Fibroblast of skin of left quadriceps (primary cell): ENCODE results near the gene MYO5A.
A peak's percentile ranks its signal among the peaks of the same experiment; 100 is the strongest.
"Not testable (repeated sequence)": the region's sequence is repeated elsewhere in the genome, so short reads cannot be mapped to it uniquely, and the experiment has no call there.

Experiments used
- DNase-seq, 2 experiments: peaks; one replicate each; pipeline ENCODE4 v3.0.0-alpha.2; 2013; ENCODE audit warnings: low read depth in 2 of 2

MYO5A gene

DNA sequence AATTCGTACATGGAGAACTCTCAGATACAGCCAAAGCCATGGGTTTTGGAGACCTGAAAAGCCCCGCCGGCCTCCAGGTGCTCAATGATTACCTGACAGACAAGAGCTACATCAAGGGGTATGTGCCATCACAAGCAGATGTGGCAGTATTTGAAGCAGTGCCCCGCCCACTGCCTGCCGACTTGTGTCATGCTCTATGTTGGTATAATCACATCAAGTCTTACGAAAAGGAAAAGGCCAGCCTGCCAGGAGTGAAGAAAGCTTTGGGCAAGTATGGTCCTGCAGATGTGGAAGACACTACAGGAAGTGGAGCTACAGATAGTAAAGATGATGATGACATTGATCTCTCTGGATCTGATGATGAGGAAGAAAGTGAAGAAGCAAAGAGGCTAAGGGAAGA lies 23.5 kb downstream of the MYO5A start:
- no peak for DNase-seq

DNA sequence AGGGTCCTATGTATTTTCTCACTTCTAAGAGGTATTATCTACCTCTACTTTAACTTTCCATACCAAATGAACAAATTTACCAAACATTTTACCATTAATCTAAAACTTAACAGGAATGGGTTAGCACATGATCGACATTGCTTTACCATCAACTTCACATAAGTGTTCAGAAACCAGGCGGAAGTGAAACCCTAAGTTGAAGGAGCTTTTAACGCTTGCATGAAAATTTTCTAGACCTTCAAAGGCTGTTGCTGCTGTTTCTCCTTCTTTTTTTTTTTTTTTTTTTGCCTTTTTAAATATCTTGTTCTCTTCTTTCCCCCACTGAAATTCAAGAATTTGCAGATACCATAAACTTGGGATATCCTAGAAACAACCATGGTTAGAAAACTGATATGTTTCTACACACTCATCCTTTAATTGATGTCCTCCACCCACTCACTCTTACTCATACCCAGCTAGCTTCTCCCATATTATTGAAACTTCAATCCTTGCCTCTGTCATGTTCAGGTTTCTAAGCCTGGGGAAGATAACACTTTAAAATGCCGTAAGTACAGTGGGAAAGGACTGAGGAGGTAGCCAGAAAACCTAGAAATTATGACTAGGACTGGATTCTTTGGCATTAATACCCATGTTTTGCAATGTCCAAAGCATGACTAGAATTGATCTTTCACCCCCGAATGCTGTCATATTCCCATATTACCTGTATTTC lies 24.7 kb downstream of the MYO5A start:
- no peak for DNase-seq

DNA sequence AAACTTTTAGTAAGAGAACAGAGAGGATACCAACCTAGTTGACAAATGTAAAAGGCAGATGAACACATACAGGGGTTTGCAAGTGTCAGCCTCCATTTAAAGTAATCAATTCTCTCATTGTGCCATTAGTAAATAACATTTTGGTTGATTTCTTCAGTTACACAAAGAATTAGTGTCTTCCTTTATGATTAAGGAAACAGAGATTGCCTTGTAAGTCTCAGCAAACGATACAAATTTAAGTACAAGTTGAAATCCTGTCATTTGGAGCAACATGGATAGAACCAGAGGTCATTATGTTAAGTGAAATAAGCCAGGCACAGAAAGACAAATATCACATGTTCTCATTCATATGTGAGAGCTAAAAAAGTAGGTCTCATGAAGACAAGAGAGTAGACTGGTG lies 26.1 kb downstream of the MYO5A start:
- DNase-seq, result no peak

DNA sequence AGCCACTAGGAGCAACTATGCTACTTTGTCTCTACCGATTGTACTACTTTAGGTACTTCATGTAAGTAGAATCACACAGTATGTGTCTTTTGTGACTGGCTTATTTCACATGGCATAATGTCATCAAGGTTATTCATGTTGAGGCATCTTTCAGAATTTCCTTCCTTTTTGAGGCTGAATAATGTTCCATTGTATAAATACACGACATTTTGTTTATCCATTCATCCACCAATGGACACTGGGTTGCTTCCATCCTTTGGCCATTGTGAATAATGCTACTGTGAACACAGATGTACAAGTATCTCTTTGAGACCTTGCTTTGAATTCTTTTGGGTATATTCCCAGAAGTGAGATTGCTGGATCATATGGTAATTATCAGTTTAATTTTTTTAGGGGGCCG lies 29.2 kb downstream of the MYO5A start:
- no peak for DNase-seq

DNA sequence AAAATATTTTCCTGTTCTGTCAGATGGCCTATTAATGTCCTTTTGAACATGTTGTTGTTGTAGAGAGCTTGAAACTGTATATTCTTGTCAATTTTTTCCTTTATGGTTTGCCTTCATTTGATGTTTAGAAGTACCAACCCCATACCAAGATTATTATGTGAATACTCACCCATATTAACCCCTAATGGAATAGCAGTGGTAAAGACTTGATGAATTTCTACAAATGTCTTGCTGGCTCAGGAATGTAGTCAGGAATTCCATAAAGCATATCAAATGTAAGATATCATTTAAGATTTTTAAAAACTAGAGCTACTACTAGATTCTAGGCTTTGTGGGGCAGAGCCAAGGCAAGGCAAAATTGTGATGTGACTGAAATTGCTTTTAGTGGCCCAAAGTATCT lies 30.0 kb downstream of the MYO5A start:
- DNase-seq, result no peak

DNA sequence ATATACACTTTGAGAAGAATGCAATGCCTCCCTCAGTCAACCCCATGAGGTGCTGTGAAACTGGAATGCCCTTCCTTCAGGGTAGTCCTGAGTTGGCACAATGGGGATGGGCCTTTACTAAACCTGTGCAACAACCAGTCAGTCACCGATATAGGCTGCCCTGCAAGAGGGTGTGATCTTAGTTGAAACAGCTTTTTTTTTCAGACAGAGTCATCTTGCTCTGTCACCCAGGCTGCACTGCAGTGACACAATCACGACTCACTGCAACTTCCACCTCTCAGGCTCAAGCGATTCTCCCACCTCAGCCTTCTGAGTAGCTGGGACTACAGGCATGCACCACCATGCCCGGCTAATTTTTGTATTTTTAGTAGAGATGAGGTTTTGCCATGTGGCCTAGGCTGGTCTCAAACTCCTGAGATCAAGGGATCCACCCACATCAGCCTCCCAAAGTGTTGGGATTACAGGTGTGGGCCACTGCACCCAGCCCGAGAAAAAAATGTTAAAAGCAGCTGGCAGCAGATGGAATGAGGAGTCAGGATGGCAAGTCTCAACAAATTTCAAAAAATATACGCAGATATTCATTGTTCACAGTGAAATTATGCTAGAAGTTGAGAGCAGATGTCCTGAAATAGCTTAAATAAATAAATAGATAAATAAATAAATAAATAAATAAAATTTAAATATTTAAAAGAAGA lies 31.8 kb downstream of the MYO5A start:
- DNase-seq, result no peak

DNA sequence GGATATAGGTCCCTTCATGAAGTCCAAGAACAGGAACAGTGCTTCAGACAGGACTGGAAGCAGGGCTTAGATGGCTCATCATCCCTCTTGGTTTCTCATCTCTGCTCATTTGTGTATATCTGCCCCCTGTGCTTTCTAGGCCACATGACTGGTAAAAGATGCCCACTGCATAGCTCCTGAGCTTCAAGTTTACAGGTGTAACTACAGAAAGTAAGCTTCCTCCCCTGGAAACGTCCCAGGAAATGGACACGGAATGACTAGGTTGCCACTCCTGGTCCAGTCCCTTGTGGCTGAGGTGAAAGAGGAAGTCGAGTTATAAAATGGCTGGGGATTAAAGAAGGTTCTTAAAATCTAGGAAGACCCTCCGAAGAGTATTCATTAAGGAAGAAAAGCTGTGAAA lies 32.5 kb downstream of the MYO5A start:
- no peak for DNase-seq

DNA sequence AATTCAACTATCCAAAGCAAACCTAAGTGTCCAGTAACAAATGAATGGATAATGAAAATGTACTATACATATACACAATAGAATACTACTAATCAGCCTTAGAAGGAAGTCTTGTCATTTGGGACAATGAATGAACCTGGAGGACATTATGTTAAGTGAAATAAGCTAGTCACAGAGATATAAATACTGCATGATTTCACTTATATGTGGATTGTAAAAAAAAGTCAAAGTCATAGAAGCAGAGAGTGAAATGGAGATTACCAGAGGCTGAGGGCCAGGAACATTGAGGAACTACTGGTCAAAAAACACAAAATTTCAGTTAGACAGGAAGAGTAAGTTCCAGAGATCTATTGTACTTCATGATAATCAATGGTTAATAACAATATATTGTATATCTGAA lies 33.6 kb downstream of the MYO5A start:
- DNase-seq, result no peak

DNA sequence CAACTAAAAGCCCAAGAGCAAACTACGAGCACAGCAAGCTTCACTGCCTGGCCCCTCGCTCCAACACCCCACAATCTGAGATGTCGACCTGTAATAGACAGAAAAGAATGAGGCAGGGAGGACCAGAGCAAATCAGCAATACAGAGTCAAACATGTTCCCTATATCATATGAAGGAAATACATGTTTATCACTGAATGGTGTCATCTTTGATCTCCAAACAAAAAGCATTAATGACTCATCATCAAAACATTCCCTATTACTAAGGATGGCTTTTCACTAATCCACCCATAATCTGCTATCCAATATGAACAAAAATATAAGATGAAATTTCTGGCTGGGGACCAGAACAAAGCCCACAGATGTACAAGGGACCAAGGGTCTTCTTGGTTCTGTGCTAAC lies 34.7 kb downstream of the MYO5A start:
- DNase-seq, result no peak

DNA sequence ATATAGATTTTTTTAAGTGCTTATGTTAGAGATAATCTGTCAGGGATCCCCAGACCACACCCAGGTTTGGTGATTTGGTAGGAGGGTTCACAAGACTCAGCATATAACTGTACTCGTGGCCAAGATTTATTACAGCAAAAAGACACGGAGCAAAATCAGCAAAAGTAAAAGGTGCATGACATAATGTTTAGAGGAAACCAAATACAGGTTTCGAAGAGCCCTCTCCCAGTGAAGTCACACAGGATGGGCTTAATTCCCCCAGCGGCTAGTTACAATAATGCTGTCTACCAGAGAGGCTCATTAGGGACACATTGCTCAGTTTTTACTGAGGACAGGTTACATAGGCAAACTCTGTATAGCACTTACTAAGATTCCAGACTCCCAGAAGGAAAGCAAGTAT lies 36.5 kb downstream of the MYO5A start:
- DNase-seq, result no peak

DNA sequence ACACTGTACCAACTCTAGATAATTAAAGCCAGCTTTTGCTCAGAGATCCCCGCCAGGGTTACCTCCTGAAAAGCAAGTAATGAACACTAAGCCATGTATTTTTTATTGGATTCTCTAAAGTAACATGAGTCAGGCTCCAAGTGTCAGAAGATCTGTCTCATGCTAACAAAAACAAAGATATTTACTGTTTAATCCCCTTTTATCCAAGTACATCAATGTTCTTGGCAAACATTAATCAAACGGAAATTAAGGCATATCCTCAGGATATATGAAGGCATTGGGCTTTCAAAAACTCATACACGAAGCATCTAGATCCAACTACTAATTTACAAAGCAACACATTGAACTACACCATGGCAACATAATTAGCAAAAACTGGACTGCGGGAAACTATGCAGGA lies 37.2 kb downstream of the MYO5A start:
- no peak for DNase-seq

DNA sequence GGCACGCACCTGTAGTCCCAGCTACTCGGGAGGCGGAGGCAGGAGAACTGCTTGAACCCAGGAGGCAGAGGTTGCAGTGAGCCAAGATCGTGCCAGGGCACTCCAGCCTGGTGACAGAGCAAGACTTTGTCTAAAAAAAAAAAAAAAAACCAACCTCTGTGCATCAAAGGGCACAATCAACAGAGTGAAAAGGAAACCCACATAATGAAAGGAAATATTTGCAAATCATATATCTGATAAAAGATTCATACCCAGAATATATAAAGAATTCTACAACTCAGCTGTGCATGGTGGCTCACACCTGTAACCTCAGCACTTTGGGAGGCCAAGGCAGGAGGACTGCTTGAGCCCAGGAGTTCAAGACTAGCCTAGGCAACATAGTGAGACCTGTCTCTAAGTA lies 39.2 kb downstream of the MYO5A start:
- DNase-seq, result not testable (repeated sequence)

DNA sequence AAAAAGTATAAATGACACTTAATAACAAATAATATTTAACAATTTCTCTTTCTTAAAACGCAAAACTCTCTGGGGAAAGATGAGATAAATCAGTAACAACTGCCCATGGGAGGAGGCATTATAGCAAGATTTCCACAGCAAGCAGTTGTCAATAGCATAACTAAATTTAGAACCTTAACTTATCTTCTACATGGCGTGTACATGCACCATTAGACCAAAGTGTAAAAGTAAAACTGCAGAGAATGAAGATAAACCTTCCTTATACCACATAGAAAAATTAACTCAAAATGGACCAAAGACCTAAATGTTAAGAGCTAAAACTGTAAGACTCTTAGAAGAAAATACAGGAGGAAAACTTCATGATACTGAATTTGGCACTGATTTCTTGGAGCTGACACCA lies 39.9 kb downstream of the MYO5A start:
- no peak for DNase-seq

DNA sequence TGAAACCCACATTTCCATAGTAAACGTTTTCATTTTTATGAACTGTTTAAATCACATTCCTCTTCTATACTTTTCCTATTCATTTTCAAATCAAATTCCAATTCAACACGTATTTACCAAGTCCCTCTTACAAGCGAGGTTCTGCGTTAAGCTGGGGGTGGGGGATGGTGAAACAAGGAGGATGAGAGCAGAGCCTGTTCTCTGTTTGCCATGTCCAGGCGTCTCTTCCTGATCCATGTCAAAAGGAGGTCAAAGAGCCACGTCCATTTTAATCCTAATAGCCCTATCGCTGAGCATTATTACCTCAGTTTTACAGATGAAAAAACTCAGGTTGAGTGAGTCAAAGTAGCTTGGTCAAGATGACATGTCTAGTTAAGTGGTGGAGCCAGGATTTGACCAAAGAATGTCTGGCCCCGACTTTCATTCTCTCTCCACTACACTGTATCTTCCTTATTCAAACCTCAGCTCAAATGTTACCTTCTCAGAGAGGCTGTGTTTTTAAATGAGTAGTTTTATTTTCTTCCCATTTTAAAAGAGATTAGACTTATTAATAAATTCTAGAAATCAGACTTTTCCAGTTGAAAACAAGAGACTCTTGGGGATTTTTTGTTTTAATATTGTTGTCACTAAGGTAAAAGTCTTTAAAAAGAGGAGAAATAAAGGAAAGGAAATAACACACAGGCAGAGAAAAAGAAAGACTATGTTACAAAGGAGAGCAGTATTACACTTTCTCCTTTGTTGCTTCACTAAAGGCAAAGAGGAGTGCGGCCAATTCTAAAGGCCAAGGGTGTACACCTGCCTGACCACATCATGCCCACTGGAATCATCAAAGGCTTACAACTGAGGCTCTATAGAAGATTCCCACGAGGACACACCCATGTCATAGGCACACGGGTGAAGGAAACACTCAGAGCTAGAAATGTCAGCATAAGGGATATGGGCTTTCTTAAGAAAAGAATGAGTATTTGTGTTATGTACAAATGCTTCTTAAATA lies 42.4 kb downstream of the MYO5A start:
- no peak for DNase-seq

DNA sequence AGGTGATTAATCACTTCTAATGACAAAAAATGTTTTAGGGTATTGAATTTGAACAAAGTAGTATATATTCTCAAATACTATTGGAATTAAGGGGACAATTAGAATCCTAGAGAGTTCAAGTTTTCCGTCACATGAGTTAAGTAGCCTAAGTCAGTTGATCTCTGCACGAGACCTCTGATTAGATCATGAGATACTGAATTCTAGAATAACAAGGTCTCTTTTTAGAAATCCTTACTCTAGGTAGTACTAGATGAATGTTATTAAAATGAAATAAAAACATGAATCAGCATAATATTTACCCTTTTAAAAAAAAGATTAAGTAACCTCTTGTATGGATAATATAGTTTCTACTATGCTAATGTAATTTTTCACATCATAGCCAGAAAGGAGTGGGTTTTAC lies 43.4 kb downstream of the MYO5A start:
- DNase-seq, result no peak

DNA sequence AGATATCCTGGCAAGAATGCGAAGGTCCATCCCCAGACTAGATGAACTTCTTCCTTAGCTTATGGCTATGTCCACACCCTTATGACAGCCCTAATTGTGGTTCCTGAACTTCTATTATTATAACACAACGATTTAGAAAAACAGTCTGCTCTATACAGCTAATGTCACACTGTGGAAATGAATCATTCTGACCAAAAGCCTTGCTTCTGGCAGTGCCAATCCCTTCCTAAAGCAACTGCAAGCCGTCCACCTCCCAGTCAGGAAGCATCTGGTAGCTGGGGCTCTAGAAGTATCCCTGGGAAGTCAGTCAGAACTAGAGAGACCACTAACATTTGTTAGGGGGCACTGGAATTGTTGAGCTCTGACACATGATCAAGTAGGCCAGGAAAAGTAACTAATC lies 45.0 kb downstream of the MYO5A start:
- DNase-seq, result no peak

DNA sequence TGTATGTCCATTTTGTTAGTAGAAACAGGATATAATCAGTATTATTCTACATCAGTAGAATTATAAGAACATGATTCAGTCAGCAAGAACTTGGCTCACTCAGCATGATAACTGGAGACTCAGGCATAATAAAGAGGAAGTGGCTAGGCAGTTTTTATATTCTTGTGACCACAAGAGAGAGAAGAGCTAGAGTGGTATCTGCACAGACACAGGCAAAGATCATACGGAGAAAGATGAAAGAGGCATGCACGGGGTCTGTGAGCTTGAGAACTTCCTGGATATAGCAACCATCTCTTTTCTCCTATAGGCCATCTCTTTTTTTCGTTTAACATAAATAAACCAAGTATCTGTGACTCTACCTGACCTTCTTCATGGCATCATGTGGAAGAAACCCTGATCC lies 46.8 kb downstream of the MYO5A start:
- DNase-seq, result peak; percentile 68 to 72

DNA sequence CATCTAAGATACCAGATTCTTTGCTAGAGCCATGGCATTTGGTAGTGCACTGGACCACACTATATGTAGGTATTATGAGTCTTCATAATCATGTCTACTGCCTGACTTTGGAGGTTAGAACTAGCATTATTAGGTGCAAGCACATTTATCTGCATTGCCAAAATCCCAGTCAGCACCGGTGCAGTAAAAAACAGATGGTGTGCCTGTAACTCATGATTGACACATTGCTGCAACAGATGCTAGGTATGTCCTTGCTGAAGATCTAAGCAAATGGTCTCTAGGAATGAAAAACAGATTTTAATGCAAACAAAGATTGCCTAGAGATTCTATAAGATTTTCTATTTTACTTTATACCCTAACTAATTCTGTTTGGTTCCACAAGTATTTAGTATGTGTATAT lies 47.7 kb downstream of the MYO5A start:
- no peak for DNase-seq

DNA sequence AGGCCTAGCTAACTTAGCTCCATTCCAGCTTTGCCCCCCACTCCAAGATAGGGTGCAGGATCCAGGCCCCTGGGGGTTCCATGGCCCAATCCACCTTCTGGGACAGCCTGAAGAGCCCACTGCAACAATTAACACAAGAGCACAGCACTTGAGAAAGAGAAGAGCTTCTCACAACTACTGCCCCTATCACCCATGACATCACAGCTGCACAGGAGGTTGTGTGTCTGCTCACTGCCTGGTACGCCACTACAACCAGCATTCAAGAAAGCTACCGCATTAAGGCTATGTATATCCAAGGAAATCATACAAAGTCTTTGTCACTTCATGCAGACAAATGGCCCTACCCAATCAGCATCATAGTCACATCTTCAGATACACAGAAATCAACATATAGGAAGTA lies 62.0 kb downstream of the MYO5A start:
- no peak for DNase-seq

DNA sequence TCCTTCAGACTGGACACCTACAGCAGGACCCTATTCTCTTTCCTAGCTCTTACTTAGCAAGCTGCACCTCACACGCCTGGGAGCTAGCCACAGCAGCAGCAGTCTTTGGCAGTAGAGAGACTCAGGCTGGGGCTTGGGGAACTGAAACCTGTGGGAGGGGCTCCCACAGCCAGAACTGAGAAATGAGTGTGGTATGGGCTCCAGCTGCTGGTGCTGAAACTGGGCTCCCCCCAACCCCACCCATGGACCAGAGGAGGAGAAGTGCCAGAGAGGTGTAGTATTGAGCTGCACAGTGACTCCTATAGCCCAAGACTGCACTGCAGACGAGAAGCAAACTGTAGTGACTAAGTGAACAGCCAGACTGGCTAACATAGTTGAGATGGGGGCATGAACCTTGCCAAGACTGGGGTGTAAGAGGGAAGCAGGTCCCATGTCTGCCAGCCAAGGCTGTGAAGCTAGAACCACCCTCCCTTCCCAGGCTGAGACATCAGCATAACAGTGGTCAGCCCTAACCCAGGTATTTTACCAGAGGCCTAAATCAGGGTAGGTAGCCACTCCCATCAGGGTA lies 62.5 kb downstream of the MYO5A start:
- no peak for DNase-seq

DNA sequence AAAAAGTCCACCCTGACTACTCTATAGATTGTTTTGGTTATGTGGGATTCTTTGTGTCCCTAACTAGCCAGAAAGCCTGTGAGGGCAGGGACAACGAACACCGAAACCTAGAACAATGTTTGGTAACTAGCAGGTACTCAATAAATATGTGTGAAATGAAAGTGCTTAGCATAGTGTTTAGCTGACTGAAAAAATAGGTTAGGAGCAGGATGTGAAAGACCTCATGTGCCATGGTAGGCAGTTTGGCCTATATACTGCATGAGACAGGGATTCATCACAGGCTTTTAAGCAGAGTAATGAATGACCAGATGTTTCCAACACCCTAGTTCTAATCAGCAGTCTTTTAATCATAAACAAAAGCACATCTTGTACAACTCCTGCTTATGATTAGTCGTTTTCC lies 64.2 kb downstream of the MYO5A start:
- no peak for DNase-seq

DNA sequence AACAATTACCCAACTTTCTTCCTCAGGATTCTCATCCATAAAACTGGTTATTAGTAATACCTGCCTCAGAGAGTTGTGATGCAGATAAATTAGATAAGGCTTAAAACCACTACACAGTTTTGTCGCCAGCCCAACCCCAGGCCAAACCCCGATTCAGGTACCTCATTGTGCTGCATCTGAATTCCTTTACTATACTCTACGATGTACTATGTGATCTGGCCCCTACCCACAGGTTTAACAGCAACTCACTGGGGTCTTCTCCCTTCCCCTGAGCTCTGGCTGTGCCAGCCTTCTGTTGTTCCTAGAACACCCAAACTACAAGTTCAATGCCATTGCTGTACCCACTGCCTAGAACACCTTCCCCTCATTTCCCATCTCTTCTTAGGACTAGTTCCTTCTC lies 64.6 kb downstream of the MYO5A start:
- no peak for DNase-seq
